Panc1 (cell line): Measurements from ENCODE around the gene USP9X.

Experiments
- TCF7L2 ChIP-seq: IDR thresholded peaks from 2 replicates; pipeline ENCODE4 v1.6.1; 2011; ENCODE audit warnings: mild to moderate bottlenecking, low read depth, low read length, inconsistent platforms
- TF ChIP-seq, protein P1 (sequence below): fragments of 450-650 bp; IDR thresholded peaks from 2 replicates; pipeline ENCODE4 v1.5.1; 2017; ENCODE audit warnings: mild to moderate bottlenecking

DNA sequence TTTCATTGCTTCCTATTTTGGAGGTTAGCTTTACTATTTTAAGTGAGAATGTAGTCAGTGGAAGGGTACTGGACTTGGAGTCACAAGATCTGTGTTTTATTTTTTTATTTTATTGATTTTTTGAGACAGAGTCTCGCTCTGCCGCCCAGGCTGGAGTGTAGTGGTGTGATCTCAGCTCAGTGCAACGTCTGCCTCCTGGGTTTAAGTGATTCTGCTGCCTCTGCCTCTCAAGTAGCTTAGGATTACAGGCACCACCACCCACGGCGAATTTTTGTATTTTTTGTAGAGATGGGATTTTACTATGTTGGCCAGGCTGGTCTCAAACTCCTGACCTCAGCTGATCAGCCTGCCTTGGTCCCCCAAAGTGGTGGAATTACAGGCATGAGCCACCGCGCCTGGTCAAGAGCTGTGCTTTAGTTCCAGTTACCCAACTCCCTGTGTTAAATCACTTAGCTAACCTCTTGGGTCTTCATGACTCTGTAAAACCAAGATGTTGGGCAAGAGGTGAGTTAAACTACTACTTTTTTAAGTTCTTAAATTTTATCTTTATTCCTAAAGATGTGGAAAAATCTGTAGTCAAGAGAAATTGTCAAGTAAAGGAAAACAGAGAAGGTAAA is 11.2 kb downstream of the USP9X start:
- TF ChIP-seq, protein P1, sequence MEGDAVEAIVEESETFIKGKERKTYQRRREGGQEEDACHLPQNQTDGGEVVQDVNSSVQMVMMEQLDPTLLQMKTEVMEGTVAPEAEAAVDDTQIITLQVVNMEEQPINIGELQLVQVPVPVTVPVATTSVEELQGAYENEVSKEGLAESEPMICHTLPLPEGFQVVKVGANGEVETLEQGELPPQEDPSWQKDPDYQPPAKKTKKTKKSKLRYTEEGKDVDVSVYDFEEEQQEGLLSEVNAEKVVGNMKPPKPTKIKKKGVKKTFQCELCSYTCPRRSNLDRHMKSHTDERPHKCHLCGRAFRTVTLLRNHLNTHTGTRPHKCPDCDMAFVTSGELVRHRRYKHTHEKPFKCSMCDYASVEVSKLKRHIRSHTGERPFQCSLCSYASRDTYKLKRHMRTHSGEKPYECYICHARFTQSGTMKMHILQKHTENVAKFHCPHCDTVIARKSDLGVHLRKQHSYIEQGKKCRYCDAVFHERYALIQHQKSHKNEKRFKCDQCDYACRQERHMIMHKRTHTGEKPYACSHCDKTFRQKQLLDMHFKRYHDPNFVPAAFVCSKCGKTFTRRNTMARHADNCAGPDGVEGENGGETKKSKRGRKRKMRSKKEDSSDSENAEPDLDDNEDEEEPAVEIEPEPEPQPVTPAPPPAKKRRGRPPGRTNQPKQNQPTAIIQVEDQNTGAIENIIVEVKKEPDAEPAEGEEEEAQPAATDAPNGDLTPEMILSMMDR = no peak
- TF ChIP-seq TCF7L2 = no peak
